Measurements from ENCODE around the gene RAB36.

RAB36 gene

GRCh38 chr22:23099531-23099804 is 45.8 kb upstream of the RAB36 start:
- no peak for TF ChIP-seq CTCF (IDR thresholded peaks at IDR 0.05; ENCODE audit: control insufficient read depth, insufficient read depth, low read depth, low read length, missing control alignments)
- DNase-seq (ENCODE audit: low read depth): no peak
- no peak overlapping the region for H3K4me3 ChIP-seq (ENCODE audit: control insufficient read depth, low read depth, low read length)

- DNase-seq (ENCODE audit: low read depth): no peak
- no peak for TF ChIP-seq CTCF (IDR thresholded peaks at IDR 0.05; ENCODE audit: control insufficient read depth, insufficient read depth, low read depth, low read length, missing control alignments)
- no peak overlapping the region for H3K4me3 ChIP-seq (ENCODE audit: control insufficient read depth, low read depth, low read length)
Observed at GRCh38 chr22:23100124-23100801, 45.0 kb upstream of the RAB36 start.

- no peak overlapping the region for H3K4me3 ChIP-seq (ENCODE audit: control insufficient read depth, low read depth, low read length)
- DNase-seq (ENCODE audit: low read depth): no peak
- no peak for TF ChIP-seq CTCF (IDR thresholded peaks at IDR 0.05; ENCODE audit: control insufficient read depth, insufficient read depth, low read depth, low read length, missing control alignments)
Observed at GRCh38 chr22:23101524-23101923, 43.8 kb upstream of the RAB36 start.

GRCh38 chr22:23102002-23102655 is 43.1 kb upstream of the RAB36 start:
- no peak overlapping the region for H3K4me3 ChIP-seq (ENCODE audit: control insufficient read depth, low read depth, low read length)
- DNase-seq (ENCODE audit: low read depth): no peak
- TF ChIP-seq CTCF (IDR thresholded peaks at IDR 0.05; ENCODE audit: control insufficient read depth, insufficient read depth, low read depth, low read length, missing control alignments): no peak

GRCh38 chr22:23102776-23103175 is 42.5 kb upstream of the RAB36 start:
- H3K4me3 ChIP-seq (ENCODE audit: control insufficient read depth, low read depth, low read length): no peak overlapping the region
- TF ChIP-seq CTCF (IDR thresholded peaks at IDR 0.05; ENCODE audit: control insufficient read depth, insufficient read depth, low read depth, low read length, missing control alignments): no peak
- no peak for DNase-seq (ENCODE audit: low read depth)

- TF ChIP-seq CTCF (IDR thresholded peaks at IDR 0.05; ENCODE audit: control insufficient read depth, insufficient read depth, low read depth, low read length, missing control alignments): no peak
- H3K4me3 ChIP-seq (ENCODE audit: control insufficient read depth, low read depth, low read length): no peak overlapping the region
- no peak for DNase-seq (ENCODE audit: low read depth)
Observed at GRCh38 chr22:23103199-23103954, 41.9 kb upstream of the RAB36 start.

Data from AG09309 (cell line).